Suppressor macrophage treated with lipopolysaccharide for 4 hours (primary cell): ENCODE measurements around the gene NEDD4L.

Experiments
- DNase-seq: peaks from one replicate; pipeline ENCODE4 v3.0.0-alpha.2; 2020

NEDD4L gene

GRCh38 chr18:58438958-58439300 lies 394.9 kb downstream of the NEDD4L start:
- DNase-seq, result no peak

GRCh38 chr18:58443671-58444070 lies 399.6 kb downstream of the NEDD4L start:
- no peak for DNase-seq

GRCh38 chr18:58446391-58447060 lies 402.5 kb downstream of the NEDD4L start:
- no peak for DNase-seq

GRCh38 chr18:58447402-58448095 lies 403.5 kb downstream of the NEDD4L start:
- no peak for DNase-seq

- no peak for DNase-seq
Observed at GRCh38 chr18:58449464-58449863, 405.4 kb downstream of the NEDD4L start.
